Sigmoid colon (tissue), 4 donors: ENCODE measurements around the gene COQ7.

Experiments used
- EP300 ChIP-seq, 4 donors: sonication (generic); formaldehyde crosslinking; IDR thresholded peaks; one replicate each; pipeline ENCODE4 v1.6.1; 2017; ENCODE audit warnings: antibody characterized with exemption in 4 of 4
- POLR2A ChIP-seq, 2 donors: fragments of 450-650 bp; IDR thresholded peaks; one replicate each; pipeline ENCODE4 v1.6.1; 2016; ENCODE audit warnings: antibody characterized with exemption in 2 of 2, mild to moderate bottlenecking in 2 of 2, moderate library complexity in 2 of 2
- TF ChIP-seq, protein P1 (sequence below), 4 experiments: fragments of 450-650 bp in 3 of 4; fragments of 200-600 bp in 1 of 4; IDR thresholded peaks; one replicate each; pipeline ENCODE4 v1.5.1; 2016 to 2019; ENCODE audit warnings: antibody characterized with exemption in 4 of 4, mild to moderate bottlenecking in 3 of 4, moderate library complexity in 2 of 4

DNA sequence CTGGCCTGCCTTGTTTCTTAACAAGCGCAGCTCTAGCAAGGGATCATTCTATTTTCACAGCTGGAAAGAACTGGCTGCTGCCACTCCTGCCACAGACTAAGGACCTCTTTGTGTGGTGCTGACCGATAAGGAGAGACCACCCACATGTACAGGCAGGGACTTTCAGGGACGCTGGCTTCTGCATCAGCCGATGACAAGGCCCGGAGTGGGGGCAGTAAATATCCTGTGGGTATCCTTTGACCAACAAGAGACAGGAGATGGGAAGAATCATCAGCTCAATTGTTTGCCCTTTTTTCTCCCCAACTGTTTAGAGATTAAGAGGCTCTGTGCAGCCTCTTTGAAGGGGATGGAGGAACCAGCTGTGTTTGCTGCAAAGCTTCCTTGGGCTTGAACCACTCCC is 37.2 kb downstream of the COQ7 start:
- TF ChIP-seq, protein P1, sequence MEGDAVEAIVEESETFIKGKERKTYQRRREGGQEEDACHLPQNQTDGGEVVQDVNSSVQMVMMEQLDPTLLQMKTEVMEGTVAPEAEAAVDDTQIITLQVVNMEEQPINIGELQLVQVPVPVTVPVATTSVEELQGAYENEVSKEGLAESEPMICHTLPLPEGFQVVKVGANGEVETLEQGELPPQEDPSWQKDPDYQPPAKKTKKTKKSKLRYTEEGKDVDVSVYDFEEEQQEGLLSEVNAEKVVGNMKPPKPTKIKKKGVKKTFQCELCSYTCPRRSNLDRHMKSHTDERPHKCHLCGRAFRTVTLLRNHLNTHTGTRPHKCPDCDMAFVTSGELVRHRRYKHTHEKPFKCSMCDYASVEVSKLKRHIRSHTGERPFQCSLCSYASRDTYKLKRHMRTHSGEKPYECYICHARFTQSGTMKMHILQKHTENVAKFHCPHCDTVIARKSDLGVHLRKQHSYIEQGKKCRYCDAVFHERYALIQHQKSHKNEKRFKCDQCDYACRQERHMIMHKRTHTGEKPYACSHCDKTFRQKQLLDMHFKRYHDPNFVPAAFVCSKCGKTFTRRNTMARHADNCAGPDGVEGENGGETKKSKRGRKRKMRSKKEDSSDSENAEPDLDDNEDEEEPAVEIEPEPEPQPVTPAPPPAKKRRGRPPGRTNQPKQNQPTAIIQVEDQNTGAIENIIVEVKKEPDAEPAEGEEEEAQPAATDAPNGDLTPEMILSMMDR (IDR thresholded peaks at IDR 0.05): no peak
- TF ChIP-seq EP300 (IDR thresholded peaks at IDR 0.05) (no peak), POLR2A (IDR thresholded peaks at IDR 0.05) (no peak)
